ENCODE data around the gene STARD13.

STARD13 gene

GRCh38 chr13:33285420-33286124 lies at the start of gene STARD13:
STARD13 (minus strand) TSS chr13:33285755; CDS start chr13:33285638, 117 bp downstream.
- DNase-seq (ENCODE audit: low read depth): no peak

GRCh38 chr13:33334831-33335230 lies 49.3 kb upstream of the STARD13 start:
- DNase-seq (ENCODE audit: low read depth): no peak

GRCh38 chr13:33331962-33332361 lies 46.4 kb upstream of the STARD13 start:
- DNase-seq (ENCODE audit: low read depth): no peak

DNA sequence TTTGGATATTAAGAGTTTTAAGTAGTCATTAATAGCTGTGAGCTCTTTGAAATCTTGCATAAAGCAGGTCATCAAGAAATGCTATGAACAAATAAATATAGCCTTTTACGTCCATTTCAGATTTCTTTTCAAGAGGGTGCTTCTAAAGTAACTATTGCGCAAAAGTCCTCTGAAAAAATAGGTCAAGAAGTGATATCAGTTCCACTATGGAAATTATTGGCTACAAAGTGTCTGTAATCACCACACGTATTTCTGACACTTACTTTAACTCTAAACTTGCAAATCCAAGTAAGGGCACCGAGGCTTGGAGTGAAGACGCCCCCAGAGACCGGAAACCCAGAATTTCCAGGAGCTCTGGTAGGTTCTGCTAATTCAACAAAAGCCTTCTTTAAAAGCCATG lies 44.9 kb upstream of the STARD13 start:
- no peak for DNase-seq (ENCODE audit: low read depth)

DNA sequence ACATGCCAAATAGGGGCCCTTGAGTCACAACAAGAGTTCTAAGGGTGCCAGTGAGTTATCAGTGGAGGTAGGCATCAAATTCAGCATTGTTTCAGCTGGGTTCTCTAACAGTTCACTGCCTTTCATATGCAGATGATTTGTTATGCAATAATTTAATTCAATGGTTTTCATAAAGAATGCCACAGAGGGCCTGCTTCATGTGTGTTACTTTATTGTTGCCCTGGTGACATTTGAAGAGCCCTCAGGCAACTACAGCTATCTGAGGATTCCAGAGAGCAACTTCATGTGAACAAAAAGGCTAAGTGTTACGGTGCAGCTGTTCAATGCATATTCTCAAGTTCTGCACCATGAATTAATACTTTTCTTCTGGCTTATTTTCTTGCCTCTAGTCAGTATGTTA lies 43.1 kb upstream of the STARD13 start:
- no peak for DNase-seq (ENCODE audit: low read depth)

- no peak for DNase-seq (ENCODE audit: low read depth)
Measured at GRCh38 chr13:33326723-33327122, 41.2 kb upstream of the STARD13 start.

DNA sequence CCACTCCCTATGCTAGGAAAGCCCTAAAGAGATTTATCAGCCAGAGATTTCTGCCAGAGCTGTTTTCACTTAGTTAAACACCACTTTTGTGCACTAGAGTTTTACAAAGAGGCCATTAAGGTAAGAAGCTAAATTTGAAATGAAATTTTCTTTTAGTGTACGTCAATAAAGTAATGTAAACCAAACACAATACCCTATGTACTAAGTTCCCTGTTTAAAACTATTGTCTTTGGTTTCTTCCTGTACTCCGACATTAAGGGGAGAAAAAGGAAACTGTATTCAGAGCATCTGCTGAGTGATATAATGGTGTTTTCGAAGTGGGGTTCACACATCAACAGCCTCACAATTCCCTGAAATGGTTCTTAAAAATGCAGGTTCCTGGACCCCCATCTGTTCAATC lies 40.7 kb upstream of the STARD13 start:
- no peak for DNase-seq (ENCODE audit: low read depth)

DNA sequence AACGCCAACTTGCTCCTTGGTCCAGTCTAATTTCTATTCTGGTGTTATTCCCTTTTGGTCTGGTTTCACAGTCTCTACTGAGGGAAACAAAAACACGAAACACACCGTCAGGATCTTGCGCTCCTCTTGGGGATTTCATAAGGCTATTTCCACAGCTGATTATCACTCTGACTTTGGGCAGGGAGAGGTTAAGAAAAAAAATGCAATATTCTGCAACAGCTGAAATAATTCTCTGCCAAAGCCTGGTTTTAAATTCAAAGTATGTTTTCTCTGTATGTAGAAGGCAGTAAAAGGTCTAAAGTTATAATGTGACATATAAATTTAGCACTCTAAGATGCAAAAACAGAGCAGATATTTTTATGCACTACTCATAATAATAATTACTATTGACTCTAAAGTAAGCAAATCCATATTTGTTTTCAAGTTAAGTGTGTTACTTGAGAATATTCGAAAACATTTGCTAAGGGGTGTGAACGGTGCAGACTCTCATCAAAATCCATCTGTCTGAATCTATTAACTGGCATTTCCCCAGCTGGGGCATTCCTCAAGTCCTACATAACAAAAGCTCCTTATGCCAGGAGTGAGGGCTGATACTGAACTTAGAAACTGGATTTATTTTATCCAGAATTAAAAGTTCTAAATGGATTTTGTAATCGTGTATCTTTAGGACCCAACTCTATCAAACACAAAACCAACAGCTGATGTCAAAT lies 38.4 kb upstream of the STARD13 start:
- no peak for DNase-seq (ENCODE audit: low read depth)

- no peak for DNase-seq (ENCODE audit: low read depth)
Measured at GRCh38 chr13:33322965-33323668, 37.6 kb upstream of the STARD13 start.

DNA sequence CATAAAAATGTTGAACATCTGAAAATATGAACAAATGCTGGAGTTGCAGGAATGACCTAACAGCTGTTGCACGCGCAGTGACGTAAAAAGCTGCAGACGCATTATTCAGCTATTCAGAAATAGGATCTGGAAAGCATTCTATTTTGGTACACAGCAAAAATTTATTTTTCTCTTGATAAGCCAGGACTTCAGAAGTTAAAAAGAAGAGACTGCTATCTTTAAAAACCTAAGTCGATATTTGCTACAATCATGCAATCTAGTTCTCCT lies 36.9 kb upstream of the STARD13 start:
- DNase-seq (ENCODE audit: low read depth): no peak

GRCh38 chr13:33321686-33322542 lies 36.4 kb upstream of the STARD13 start:
- DNase-seq (ENCODE audit: low read depth): no peak

- no peak for DNase-seq (ENCODE audit: low read depth)
Measured at GRCh38 chr13:33319859-33320258, 34.3 kb upstream of the STARD13 start.

GRCh38 chr13:33318744-33319143 lies 33.2 kb upstream of the STARD13 start:
- no peak for DNase-seq (ENCODE audit: low read depth)

- no peak for DNase-seq (ENCODE audit: low read depth)
Measured at GRCh38 chr13:33318037-33318436, 32.5 kb upstream of the STARD13 start.

- DNase-seq (ENCODE audit: low read depth): no peak
Measured at GRCh38 chr13:33316890-33317289, 31.3 kb upstream of the STARD13 start.

DNA sequence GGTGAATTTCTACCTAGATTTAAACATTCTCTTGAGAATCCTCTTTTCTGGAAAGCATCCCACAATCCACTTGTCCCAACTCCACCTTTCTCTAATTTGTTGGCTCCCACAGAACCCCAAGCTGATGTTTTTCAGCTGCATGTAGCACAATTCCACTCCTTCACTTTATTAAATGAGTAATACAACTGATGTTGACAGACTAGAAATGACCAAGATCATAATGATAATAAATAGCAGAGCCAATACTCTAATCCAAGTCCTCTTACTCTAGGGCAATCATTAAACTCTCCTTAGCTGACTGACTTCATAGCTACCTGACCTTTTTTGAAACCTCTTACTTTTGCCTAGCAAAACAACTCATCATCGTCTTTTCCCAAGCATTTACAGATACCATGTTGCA lies 27.9 kb upstream of the STARD13 start:
- no peak for DNase-seq (ENCODE audit: low read depth)

- DNase-seq (ENCODE audit: low read depth): no peak
Measured at GRCh38 chr13:33312861-33313212, 27.3 kb upstream of the STARD13 start.

- no peak for DNase-seq (ENCODE audit: low read depth)
Measured at GRCh38 chr13:33312150-33312860, 26.8 kb upstream of the STARD13 start.

DNA sequence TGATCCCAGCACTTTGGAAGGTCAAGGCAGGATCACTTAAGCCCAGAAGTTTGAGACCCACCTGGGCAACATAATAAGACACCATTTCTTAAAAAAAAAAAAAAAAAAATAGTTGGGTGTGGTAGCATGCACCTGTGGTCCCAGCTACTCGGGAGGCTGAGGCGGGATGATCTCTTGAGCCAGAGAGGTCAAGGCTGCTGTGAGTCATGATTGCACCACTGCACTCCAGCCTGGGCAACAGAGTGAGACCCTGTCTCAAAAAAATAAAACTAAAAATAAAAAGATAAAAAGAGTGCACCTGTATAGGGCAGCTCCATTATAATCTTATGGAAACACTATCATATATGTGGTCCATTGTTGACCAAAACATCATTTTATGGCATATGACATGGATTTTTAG lies 25.5 kb upstream of the STARD13 start:
- DNase-seq (ENCODE audit: low read depth): no peak

GRCh38 chr13:33310245-33311038 lies 24.9 kb upstream of the STARD13 start:
- DNase-seq (ENCODE audit: low read depth): no peak

- no peak for DNase-seq (ENCODE audit: low read depth)
Measured at GRCh38 chr13:33308863-33309262, 23.3 kb upstream of the STARD13 start.
